HG03039 (cell line): ENCODE data around the gene ODAM.
"Not testable (repeated sequence)": the region's sequence is repeated elsewhere in the genome, so short reads cannot be mapped to it uniquely, and the experiment has no call there.

Source experiments
- ATAC-seq: cut with Tn5 transposase; IDR thresholded peaks from one replicate; pipeline ENCODE4 v1.9.1; 2021; ENCODE audit warnings: mild to moderate bottlenecking, moderate library complexity; ENCODE audit not compliant: unreplicated experiment

ODAM gene, protein sequence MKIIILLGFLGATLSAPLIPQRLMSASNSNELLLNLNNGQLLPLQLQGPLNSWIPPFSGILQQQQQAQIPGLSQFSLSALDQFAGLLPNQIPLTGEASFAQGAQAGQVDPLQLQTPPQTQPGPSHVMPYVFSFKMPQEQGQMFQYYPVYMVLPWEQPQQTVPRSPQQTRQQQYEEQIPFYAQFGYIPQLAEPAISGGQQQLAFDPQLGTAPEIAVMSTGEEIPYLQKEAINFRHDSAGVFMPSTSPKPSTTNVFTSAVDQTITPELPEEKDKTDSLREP

DNA sequence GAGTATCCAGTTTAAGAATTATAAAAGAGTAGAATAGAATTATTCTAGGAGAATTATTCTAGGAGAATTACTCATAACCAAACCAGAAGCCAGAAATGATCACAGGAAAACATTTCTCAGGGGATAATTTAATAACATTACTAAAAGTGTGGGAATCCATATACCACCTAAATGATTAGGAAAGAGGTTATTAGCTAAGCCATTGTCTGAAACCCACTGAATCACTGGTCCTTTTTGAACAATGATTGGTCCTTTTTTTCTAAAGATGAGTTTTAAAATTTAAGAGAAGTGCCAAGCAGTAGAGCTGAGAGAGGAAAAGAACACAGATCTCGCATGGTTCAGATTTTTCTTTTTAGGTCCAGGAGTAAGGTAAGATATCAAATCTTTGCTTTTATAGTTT lies at the start of gene ODAM:
TSS of gene ODAM (plus strand) at position 301 of the 400 bp plus-strand sequence. CDS start 819 bp downstream, outside the sequence.
- ATAC-seq, result no peak

DNA sequence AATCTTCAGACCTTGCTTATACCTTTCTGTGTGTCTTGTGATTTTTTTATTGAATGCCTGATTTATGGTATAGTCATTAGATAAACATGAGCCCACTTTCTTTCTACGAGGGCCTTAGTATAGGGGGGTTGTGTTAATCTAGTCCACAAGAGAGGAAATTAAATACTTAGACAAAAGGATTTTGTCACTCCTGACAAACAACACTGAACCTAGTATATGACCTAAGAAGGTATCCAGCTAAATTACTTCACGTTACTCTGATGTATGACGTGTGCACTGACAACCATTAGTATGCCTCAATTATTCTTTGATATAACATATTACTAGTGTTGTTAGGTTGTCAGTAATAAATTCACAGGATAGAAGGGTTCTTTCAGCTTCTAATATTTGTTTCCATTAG lies 44.3 kb upstream of the ODAM start:
- ATAC-seq, result no peak

DNA sequence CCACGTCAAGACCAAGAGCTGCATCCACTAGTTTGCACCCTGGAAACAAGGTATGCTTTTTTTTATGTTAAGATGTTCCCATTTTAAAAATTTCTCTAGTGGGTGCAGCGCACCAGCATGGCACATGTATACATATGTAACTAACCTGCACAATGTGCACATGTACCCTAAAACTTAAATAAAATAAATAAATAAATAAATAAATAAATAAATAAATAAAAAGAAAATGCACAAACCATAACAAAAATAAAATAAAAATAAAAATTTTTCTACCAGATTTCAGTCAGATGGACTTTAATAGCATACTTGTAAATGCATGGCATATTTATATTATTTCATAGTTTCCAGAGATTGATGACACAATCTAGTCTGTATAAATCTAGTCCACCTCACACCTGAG lies 43.4 kb upstream of the ODAM start:
- ATAC-seq, result no peak

DNA sequence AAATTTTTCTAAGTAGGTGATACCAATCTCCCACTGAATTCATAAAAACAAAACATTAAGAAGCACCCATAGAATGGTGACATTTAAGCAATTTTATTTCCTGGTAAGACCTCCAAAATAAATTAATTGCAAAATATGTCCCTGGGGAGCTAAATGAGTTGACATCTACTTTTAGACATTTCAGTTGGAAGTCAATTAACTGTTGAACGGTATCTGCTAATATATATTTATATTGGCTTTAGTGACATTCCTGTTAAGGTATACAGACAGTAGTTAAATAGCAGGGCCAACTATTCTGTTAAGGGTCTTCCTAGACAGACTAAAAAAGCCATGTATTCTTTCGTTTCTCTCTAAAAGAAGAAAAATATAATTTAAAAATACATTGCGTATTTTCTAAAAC lies 41.6 kb upstream of the ODAM start, which contains the start of gene PRR27:
TSS of gene PRR27 (plus strand) at position 301 of the 400 bp plus-strand sequence. CDS start 139 bp downstream, outside the sequence.
- no peak for ATAC-seq

DNA sequence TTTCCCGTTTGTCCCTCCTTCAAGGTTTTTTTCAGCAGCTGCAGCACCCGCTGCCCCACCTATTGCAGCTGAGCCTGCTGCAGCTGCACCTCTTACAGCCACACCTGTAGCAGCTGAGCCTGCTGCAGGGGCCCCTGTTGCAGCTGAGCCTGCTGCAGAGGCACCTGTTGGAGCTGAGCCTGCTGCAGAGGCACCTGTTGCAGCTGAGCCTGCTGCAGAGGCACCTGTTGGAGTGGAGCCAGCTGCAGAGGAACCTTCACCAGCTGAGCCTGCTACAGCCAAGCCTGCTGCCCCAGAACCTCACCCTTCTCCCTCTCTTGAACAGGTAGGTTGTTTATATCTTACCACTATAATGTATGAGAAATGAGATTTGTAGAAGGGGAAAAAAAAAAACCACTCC lies 36.9 kb upstream of the ODAM start:
- no peak for ATAC-seq

DNA sequence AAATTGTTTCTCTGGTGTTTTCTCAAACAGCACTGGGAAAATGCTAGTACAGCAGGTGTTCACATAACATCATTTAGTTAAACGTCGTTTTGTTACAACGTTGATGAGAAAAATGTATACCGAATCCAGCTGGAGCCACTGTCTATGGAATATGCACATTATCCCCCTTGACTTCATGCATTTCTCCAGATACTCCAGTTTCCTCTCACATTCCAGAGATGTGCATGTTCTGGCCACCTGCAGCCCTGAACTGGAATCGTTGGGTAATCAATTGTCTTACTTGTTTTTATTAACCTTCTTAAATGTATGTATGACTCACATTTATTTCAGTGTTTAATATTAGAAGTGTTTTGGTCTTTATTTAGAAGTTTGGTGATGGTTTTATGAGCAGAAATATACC lies 18.4 kb upstream of the ODAM start:
- ATAC-seq, result no peak

DNA sequence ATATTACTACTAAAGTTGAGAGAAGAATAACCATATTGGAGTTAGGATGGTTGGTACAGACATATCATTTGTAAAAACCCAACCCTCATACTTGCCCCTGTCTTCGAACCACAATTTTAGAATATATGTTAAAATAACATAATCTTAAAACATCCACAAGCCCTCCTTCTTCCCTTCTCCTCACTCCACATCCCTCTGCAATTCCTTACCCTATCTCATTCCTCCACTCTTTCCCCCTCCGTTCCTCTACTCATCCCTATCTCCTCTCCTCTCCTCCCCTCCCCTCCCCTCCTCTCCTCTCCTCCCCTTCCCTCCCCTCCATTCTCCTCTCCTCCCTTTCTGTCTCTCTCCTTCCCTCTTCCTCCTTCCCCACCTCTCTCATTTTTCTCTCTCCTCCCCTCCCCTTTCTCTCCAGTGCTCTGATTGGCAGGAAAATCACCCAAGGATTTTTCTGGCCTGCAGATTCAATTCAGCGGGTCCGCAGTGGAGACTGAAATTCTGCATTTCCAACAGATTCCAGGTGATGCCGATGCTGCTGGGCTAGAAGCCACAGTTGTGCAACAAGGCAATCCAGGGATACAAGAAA lies 17.4 kb upstream of the ODAM start:
- ATAC-seq, result no peak

DNA sequence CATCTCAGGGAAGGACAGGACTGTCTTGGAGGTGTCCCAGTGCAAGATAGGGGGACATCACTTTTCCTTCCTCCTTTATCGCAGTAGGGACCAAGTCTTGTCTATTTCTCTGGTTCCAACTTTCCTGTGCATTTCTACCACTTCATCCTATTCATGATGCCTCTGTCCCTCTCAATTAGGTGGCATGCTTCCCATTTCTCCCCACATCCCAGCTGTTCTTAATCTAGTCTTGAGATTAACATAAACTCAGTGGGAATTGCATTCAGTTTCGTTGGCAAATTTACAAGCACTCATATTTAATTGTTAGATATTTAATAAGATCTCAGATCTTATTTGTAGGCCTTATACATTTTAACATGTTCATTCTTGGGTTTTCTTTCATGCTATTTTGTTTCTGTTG lies 15.7 kb upstream of the ODAM start:
- no peak for ATAC-seq

DNA sequence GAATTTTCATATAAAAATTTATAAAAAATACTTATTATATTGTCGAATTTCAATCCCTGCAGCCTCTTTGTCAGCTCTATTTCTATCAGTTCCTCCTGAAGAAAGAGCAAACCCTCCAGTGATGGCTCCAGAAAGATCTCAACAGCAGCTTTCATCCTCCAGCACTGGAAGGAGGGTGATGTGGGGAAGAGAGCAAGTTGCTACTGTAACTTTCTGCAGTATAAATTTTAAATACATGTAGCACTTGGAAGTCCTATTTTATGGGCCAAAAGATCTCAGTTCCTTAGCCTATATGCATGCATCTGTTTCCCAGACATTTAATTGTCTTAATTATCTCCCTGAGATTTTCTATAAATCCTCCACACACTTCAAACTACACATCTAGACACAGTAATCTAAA lies 13.7 kb upstream of the ODAM start:
- no peak for ATAC-seq

DNA sequence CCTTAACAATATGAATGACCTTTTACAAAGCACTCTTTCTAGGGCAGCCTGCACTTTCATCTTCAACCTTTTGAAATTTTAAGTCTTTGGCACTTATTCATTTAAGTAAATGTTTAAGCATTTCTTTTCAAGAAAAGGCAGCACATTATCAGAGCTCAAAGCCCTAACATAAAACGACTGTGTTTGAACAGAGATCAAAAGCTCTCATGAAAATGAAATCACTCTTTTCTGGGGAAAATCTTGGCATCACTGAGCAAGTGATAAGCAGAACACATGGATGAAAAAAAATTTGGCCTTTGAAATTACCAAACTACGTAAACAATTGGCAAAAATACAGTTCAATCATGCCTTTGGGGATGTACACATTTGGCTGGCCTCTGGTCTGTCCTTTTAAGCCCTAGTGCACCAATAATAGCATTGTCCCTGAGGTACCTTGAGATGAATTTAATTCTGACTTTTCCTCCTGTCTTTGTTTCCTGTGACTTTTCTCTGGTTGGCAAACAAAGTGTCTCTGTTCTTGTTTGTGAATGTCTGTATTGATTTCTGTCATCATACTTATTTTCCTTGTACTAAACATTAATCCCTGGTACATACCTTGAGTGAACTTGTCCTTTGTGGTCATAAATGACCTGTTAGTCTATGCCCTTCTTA lies 12.9 kb upstream of the ODAM start:
- ATAC-seq, result no peak

DNA sequence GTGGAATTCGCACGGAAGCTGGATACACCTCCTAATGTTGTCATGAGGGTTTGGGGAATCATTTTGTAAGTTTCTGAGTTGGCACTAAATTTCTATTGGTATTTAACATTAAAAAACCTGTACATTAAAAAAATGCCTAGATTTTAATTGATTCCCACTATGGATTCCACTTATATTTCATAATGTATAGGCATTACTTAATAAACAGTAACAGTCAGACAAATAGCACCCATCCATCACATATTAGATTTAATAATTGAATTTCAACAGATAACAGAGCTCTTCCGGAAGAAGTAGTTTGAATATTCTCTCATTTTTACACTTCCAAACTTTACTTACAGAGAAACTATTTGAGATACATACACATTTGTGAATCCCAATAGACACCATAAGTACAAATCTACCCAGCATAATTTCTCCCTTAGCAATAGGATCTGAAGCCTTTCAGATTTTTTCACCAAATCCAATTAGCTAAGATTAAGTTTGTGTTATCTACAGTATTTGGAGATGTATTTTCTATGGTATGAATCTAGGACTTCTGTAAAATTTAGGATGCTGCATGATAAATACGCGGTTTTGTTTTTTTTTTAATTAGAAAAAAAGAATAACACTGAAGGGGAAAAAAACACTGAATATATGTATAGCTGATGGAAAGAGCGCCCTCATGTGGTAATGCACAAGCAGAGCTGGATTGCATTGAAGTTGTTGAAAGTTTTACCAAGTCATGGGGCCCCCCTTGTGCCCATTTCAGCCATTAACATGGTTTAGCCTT lies 12.2 kb upstream of the ODAM start:
- ATAC-seq, result no peak

DNA sequence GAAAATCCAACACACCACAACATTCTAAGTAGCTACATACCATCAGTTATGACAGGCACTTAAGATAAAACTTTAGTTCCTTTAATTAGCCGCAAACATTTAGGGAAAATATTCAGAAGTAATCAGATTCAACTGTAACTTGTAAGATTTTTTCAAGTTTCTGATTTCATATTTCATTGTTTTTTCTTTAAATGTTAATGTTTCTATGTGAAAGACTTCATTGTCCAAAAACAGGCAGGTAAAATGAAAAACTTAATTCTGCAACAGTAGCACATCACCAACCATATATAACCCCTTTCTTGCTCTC lies 11.6 kb upstream of the ODAM start:
- ATAC-seq, result no peak

DNA sequence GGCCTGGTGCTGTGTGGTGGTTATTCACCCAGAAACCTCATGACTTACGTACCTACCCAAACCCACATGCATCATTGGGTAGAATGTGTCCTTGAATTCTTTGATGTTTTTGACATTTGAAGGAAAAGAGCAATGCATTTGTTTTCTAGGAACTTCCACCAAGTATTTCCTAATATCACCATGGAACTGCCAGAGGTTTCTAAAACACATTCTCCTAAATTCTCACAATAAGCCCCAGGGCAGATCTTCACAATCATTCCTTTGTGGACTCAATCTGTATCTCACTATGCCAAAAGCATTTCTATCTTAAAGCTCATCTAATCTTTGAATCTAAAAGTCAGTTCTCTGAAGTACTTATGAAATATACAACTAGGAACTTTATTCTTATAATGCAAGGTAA lies 8.3 kb upstream of the ODAM start:
- no peak for ATAC-seq

DNA sequence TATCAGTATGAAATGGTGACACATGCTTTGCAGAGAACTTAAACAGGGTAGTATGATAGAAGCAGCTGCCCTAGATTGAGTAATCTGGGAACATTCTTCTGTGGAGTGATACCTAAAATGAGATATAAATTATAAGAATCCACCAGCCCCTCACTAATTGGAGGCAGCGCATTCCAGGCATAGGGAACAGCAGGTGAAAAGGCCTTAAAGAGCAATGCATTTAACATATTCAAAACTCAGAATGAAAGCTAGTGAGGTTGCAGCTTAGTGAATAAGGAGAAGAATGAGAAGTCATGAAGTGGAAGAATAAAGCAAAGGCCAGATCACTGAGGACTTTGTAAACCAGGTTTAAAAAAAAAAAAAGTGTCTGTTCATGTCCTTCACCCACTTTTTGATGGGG lies 4.9 kb upstream of the ODAM start:
- ATAC-seq, result no peak

DNA sequence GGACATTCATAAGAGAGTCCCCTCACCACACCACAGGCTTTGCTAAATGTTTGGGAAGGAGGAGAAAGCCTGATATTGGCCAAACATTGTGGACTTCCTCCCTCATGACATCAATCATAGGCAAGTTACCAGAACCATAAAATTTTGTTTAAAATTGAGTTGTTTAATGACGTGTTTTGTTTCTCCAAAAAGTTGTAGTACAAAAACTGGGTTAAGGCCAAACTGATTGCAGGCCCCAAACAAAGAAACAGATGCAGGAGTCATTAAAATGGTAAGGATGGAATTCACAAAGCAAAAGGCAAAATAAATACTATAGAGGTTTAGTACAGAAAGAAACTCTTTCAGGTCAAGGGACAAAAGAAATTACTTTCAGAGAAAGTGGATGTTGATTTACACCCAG lies 3.9 kb upstream of the ODAM start:
- ATAC-seq, result no peak

DNA sequence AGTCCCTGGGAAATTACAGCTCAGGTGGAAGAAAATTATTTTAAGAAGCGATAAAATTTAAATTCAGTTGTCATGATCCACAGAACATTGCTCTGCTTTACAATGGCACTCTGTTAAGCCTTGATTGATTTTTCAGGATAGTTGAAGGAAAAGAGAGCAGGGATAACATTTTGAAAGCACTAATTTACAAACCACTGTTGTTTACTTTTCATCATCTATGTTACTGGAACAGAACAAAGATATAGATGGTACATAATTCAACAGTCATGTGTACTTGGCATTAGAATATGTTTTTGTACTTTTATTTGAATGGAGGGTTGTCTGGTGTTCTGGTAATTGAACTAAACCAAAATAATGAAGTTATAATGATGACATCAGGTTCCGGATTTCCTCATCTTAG lies 2.6 kb upstream of the ODAM start:
- ATAC-seq, result no peak

DNA sequence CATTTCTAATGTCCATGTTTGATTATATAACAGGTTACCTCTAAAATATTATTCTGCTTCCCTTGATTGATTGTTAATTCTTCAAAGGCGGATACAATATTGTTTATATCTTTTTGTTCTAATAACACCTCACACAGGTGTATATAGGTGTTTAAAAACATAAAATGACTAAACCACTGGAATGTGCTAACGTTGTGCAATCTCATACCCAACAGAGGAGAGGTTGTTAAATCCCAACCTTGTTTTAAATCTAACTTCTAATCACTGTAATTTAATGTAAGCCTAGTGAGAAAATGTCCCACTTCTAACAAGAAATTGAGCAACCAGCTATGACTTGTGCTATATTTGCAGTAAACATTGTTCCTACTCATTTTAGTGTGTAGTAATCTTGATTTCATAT lies 1.3 kb downstream of the ODAM start:
- ATAC-seq, result no peak

DNA sequence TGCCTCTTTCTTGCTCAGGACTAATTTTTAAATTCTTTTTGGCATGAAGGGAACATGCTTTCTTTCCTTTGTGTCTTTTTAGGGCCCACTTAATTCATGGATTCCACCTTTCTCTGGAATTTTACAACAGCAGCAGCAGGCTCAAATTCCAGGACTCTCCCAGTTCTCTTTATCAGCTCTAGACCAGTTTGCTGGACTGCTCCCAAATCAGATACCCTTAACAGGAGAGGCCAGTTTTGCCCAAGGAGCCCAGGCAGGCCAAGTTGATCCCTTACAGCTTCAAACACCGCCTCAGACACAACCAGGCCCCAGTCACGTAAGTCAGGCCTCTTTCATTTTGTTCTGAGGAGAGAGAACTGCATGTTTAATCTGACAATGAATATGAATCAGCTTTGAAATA lies 2.3 kb downstream of the ODAM start:
- ATAC-seq, result no peak

DNA sequence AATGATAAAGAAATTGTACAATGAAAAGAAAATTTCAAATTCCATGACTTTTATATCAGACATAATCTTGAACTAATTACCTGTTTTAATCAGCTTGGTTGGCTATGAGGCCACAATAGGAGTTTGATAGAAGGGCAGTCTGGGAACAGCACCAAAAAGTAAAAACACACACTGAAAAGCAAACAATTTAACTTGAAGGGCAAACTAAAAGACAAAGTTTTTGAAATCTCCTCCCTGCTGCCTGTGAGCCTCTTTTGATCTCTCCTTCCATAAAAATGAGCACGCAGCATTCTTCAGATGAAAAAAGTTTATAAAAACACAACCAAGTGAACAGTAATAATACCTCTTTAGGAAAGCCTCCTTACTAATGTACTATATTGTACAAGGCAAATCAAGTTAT lies 8.1 kb downstream of the ODAM start:
- no peak for ATAC-seq

DNA sequence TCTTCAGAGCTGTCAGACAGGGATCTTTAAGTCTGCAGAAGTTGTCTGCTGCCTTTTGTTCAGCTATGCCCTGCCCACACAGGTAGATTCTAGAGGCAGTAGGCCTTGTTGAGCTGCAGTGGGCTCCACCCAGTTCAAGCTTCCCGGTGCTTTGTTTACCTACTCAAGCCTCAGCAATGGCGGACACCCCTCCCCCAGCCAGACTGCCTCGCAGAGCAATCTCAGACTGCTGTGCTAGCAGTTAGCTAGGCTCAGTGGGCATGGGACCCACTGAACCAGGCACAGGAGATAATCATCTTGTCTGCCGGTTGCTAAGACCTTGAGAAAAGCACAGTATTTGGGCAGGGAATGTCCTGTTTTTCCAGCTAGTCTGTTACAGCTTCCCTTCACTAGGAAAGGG lies 17.2 kb downstream of the ODAM start:
- ATAC-seq, result not testable (repeated sequence)

DNA sequence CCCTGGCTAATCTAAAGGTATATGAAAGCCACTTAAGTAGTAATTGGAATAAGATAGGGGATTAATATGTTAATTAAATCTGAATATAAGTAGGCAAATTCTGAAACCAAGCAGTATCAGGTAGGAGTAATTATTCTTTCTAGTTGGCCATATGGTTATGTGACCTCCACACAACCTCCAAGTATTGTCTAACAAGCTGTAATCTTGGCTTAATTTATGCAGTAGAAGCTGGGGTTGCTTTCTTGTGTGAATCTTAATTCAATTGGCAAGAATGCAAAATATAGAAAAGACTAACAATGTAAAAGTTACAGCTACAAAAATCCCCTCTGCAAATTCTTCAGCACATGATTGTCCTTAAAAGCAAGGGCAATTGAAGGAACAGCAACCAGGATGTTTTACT lies 20.6 kb downstream of the ODAM start:
- ATAC-seq, result not testable (repeated sequence)

DNA sequence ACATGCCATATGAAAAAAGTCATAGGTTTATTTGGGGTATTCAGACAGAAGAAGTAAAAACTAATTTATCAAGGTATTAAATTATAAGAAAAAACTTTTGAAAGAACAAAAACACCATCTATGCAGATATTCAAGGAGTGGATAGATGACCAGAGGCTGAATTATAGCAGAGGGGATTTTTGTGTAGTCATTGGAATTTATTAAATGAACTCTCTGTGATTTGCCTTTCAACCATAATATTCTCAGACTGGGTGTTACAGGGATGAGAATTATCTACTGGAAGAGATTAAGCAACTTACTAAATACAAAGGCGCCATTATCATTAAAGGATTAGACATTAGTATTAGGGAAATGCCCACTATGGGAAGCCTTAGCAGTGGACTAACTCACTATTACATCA lies 21.0 kb downstream of the ODAM start:
- not testable (repeated sequence) for ATAC-seq
